NB4 (cell line): ENCODE data around the gene SH3YL1.

Source experiments
- DNase-seq: peaks from one replicate; pipeline ENCODE4 v3.0.0; 2010; ENCODE audit warnings: low read depth
- H3K4me3 ChIP-seq: one replicate; pipeline ENCODE4 v1.5.1; 2011; ENCODE audit warnings: mild to moderate bottlenecking, low read depth, low read length, moderate library complexity
- MYC ChIP-seq: IDR thresholded peaks from 2 replicates; pipeline ENCODE4 v1.6.1; 2011; ENCODE audit warnings: low read depth, low read length
- POLR2A ChIP-seq: IDR thresholded peaks from 2 replicates; pipeline ENCODE4 v1.6.1; 2011; ENCODE audit warnings: mild to moderate bottlenecking; ENCODE audit not compliant: insufficient read length; ENCODE audit errors: extremely low read depth
- TF ChIP-seq, protein P1 (sequence below): IDR thresholded peaks from one replicate; pipeline ENCODE4 v1.5.1; 2012; ENCODE audit warnings: low read depth, low read length
- TF ChIP-seq, protein P2 (sequence below): IDR thresholded peaks from 2 replicates; pipeline ENCODE4 v1.6.1; 2011; ENCODE audit warnings: low read depth, low read length

Gene SH3YL1

DNA sequence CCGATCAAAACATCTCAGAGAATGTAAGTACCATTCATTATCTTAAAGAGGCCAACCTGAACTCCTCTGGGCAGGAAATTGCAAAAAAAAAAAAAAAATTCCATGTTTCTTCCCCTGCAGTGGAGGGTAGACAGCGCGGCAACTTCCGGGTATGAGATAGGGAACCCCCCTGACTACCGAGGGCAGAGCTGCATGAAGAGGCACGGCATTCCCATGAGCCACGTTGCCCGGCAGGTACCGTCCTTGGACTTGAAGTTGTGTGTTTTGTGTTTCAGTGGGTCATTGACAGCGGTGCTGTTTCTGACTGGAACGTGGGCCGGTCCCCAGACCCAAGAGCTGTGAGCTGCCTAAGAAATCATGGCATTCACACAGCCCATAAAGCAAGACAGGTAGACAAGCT, 8.1 kb upstream of the SH3YL1 start:
- no peak for DNase-seq
- no peak for TF ChIP-seq POLR2A
- no peak for TF ChIP-seq MYC
- TF ChIP-seq, protein P1, sequence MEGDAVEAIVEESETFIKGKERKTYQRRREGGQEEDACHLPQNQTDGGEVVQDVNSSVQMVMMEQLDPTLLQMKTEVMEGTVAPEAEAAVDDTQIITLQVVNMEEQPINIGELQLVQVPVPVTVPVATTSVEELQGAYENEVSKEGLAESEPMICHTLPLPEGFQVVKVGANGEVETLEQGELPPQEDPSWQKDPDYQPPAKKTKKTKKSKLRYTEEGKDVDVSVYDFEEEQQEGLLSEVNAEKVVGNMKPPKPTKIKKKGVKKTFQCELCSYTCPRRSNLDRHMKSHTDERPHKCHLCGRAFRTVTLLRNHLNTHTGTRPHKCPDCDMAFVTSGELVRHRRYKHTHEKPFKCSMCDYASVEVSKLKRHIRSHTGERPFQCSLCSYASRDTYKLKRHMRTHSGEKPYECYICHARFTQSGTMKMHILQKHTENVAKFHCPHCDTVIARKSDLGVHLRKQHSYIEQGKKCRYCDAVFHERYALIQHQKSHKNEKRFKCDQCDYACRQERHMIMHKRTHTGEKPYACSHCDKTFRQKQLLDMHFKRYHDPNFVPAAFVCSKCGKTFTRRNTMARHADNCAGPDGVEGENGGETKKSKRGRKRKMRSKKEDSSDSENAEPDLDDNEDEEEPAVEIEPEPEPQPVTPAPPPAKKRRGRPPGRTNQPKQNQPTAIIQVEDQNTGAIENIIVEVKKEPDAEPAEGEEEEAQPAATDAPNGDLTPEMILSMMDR = no peak
- TF ChIP-seq, protein P2, sequence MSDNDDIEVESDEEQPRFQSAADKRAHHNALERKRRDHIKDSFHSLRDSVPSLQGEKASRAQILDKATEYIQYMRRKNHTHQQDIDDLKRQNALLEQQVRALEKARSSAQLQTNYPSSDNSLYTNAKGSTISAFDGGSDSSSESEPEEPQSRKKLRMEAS = no peak
- H3K4me3 ChIP-seq = no peak overlapping the region

DNA sequence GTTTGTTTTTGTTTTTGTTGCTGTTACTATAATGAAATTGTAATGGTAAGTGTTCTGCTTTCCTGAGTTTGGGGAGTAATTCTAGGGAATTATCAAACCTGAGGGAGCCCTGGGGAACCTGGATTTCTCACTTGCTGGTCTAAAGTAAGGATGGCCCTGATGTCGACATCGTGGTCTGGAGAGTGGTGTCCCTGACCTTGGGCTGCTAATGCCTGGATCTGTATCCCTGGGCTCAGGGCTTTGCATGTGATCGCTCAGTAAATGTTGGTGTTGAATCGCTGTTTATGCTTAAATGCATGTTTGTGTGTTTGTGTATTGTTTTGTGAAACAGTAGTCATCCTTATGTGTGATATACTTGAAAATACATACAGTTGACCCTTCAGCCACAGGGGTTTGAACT, 7.0 kb upstream of the SH3YL1 start:
- no peak for DNase-seq
- H3K4me3 ChIP-seq = peak overlapping the region; percentile 1
- TF ChIP-seq, protein P1 = no peak
- TF ChIP-seq, protein P2 = no peak
- TF ChIP-seq MYC (no peak), POLR2A (no peak)

DNA sequence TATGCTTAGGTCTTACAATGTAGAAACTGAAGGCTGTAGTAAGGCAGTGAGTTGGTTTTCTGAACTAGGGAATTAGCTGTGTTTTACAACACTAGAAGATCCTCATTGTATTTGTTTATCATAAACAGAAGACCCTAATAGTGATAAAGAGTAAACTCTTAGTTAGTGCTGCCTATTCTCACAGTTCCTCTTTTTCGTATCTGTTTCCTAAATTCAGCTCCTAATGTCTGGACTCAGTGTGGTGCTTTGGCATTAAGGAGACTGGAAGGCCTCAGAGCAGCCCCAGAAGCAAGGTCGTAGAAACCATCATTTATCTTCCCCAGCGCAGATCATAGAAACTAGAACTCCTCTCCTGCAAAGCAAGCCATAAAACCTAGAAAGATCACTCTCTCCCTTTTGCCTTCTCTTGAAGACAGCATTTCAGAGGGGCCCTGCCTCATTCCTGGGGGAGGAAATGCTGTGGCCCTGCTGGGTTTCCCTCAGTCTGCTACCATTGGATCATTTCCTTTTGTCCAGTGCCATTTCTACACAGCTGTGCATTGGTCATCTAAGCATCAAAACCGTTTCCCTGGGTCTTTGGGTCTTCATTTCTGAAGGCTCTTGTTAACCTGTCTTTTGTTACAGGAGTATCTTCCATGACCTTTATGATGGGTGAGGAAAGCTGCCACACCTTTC, 5.7 kb upstream of the SH3YL1 start:
- DNase-seq = peak; percentile 25
- peak overlapping the region; percentile 7 for H3K4me3 ChIP-seq
- TF ChIP-seq, protein P1 = no peak
- no peak for TF ChIP-seq POLR2A
- TF ChIP-seq, protein P2 = no peak
- no peak for TF ChIP-seq MYC

DNA sequence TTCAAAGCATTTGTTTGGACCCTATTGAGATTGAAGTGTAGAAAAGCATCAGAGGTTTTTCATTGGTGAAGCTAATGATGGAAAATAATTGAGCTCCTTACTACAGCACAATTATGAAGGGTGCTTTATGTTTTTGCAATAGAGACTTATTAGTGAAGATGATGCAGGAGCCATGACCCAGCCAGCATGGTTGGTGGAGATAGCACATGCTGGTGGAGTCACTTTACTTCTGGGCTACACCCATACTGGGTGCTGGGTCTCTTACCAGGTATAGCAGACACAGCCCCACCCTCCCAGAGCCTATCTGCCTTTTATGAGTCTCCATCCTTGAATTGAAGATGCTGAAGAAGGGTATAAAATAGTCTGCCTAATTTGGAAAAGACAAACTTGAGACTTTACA, 4.5 kb upstream of the SH3YL1 start:
- TF ChIP-seq, protein P1 = no peak
- TF ChIP-seq POLR2A = no peak
- TF ChIP-seq MYC = no peak
- TF ChIP-seq, protein P2 = no peak
- H3K4me3 ChIP-seq = peak overlapping the region; percentile 19
- DNase-seq = no peak

DNA sequence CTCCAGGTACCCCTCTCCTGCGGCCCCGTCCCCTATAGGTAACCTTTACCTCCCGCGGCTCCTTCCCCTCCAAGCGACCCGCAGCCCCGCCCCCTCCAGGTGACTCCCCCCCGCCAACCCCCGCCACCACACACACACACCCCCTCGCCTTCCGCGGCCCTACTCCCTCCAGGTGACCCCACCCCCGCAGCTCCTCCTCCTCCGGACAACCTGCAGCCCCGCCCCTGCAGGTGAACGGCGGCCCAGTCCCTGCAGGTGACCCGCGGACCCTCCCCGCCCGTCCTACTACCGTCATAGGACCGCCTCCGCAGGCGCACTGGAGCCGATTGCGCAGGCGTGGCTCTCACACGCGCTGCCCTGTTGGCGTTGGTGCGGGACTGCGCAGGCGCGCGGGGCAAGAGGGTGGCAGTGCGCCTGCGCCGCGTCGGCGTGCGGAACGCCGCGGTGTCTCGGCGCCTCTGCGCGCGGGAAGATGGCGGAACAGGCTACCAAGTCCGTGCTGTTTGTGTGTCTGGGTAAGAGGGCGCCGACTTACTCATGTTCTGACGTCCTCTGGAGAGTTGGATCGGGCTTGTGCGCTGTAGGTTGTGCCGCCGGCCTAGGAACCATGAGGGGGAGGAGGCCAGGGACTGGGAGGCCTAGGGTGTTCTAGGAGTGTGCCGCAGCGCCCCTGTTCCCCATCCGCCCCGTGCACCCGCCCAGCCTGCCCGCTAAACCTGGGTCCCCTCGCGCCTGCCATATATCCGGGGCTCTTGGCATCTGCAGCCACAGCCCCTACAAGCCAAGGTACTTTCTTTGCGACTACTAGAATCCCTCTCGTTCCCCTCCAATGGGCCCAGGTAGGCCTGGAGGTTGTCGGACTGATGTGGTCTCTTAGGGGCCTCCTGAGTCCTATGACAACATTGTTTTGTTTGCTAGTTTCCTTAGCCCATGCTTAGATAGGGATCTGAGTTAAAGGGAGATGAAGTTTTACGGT, 949 bp upstream of the SH3YL1 start, which contains the start of gene ACP1:
Gene ACP1, plus strand, starts transcription at position 455 of the 976 bp plus-strand sequence. Its CDS starts 18 bp downstream, at position 473.
- peak within 1 kb of the TSS; percentile 97 for H3K4me3 ChIP-seq
- peak; percentile 96 for DNase-seq
- TF ChIP-seq MYC = no peak; the same call in 1 of the 2 replicates
- TF ChIP-seq, protein P2 = peak; percentile 72
- peak; percentile 90 for TF ChIP-seq POLR2A
